IMR-90 (cell line): ENCODE results near the gene EVI5. TPM values are rescaled to one million over a fixed set of nuclear protein-coding genes. Genes with fewer than 3 reads are reported as not detected.

ENCODE experiments used
- ATAC-seq: fragments of 200-7000 bp; cut with Tn5 transposase; 2 replicates; pipeline ENCODE4 v1.9.1; 2020; ENCODE audit warnings: low read depth, mild to moderate bottlenecking, moderate library complexity
- BruUV-seq: library from RNA; stranded (reverse); fragments of 400-500 nt; replicated peaks from 2 replicates; lab custom pipeline; 2021; lab: Mats Ljungman, UMichigan
- CTCF ChIA-PET: fragments of 300-600 bp; formaldehyde crosslinking; extraction: SDS; loops from one replicate; lab custom pipeline; 2021; ENCODE audit warnings: antibody characterized with exemption; lab: Yijun Ruan, JAX
- POLR2A ChIA-PET: fragments of 300-600 bp; sonication (Branson Sonifier 250); formaldehyde crosslinking; loops from one replicate; lab custom pipeline; 2022; ENCODE audit warnings: antibody characterized with exemption; ENCODE audit not compliant: unreplicated experiment; lab: Charles Lee
- DNase-seq: peaks from one replicate; pipeline ENCODE4 v3.0.0; 2013
- H2AFZ ChIP-seq: replicated peaks from 2 replicates; pipeline ENCODE3; 2013; ENCODE audit warnings: low read length, mild to moderate bottlenecking; ENCODE audit not compliant: poor library complexity
- H2AK5ac ChIP-seq: 2 replicates; pipeline ENCODE4 v1.6.1; 2013; ENCODE audit warnings: low read depth, low read length, inconsistent platforms
- H2AK9ac ChIP-seq: replicated peaks from 2 replicates; pipeline ENCODE3; 2013; ENCODE audit warnings: mild to moderate bottlenecking, low read depth, low read length, moderate library complexity; ENCODE audit not compliant: poor library complexity
- H2BK120ac ChIP-seq: 2 replicates; pipeline ENCODE4 v1.6.1; 2013; ENCODE audit warnings: low read depth, low read length, inconsistent platforms
- H2BK15ac ChIP-seq: 3 replicates; pipeline ENCODE4 v1.6.1; 2013; ENCODE audit warnings: low read depth, low read length, inconsistent platforms
- H2BK20ac ChIP-seq: 2 replicates; pipeline ENCODE4 v1.6.1; 2013; ENCODE audit warnings: low read depth, mild to moderate bottlenecking, inconsistent platforms, low read length, moderate library complexity
- H2BK5ac ChIP-seq: 2 replicates; pipeline ENCODE4 v1.6.1; 2013; ENCODE audit warnings: mild to moderate bottlenecking, low read depth, low read length, inconsistent platforms; ENCODE audit not compliant: poor library complexity, severe bottlenecking
- H3K14ac ChIP-seq: replicated peaks from 2 replicates; pipeline ENCODE4 v1.6.1; 2013; ENCODE audit warnings: low read depth, low read length, inconsistent platforms
- H3K18ac ChIP-seq: 2 replicates; pipeline ENCODE4 v1.6.1; 2013; ENCODE audit warnings: low read depth, low read length, control low read depth
- H3K23ac ChIP-seq: 2 replicates; pipeline ENCODE4 v1.6.1; 2013; ENCODE audit warnings: low read depth, low read length, inconsistent platforms
- H3K27ac ChIP-seq: 2 replicates; pipeline ENCODE4 v1.5.1; 2013; ENCODE audit warnings: mild to moderate bottlenecking, control low read depth, low read length; ENCODE audit not compliant: insufficient read depth
- H3K27me3 ChIP-seq: 2 replicates; pipeline ENCODE4 v1.6.1; 2013; ENCODE audit warnings: low read length; ENCODE audit not compliant: control insufficient read depth, insufficient read depth
- H3K36me3 ChIP-seq: 2 replicates; pipeline ENCODE4 v1.6.1; 2013; ENCODE audit warnings: low read length, mixed read lengths; ENCODE audit not compliant: control insufficient read depth, insufficient read depth
- H3K4ac ChIP-seq: 2 replicates; pipeline ENCODE4 v1.6.1; 2013; ENCODE audit warnings: low read depth, low read length, inconsistent platforms
- H3K4me1 ChIP-seq: 2 replicates; pipeline ENCODE4 v1.6.1; 2013; ENCODE audit warnings: low read length, mixed read lengths; ENCODE audit not compliant: control insufficient read depth, insufficient read depth
- H3K4me2 ChIP-seq: 2 replicates; pipeline ENCODE4 v1.6.1; 2013; ENCODE audit warnings: low read depth, mild to moderate bottlenecking, control low read depth, low read length, moderate library complexity
- H3K4me3 ChIP-seq: 2 replicates; pipeline ENCODE4 v1.5.1; 2013; ENCODE audit warnings: low read depth, mild to moderate bottlenecking, control low read depth, low read length, moderate library complexity; ENCODE audit not compliant: insufficient read depth
- H3K56ac ChIP-seq: 2 replicates; pipeline ENCODE4 v1.6.1; 2013; ENCODE audit warnings: low read length, inconsistent platforms; ENCODE audit not compliant: insufficient read depth; ENCODE audit errors: extremely low read depth
- H3K79me1 ChIP-seq, 2 experiments: 2 replicates each; pipeline ENCODE4 v1.6.1; 2013; ENCODE audit warnings: low read length in 2 of 2, inconsistent platforms in 1 of 2, low read depth in 1 of 2
- H3K9ac ChIP-seq: 2 replicates; pipeline ENCODE4 v1.6.1; 2013; ENCODE audit warnings: low read depth, low read length, control low read depth
- H3K9me1 ChIP-seq: 2 replicates; pipeline ENCODE4 v1.6.1; 2013; ENCODE audit warnings: low read length, inconsistent platforms; ENCODE audit not compliant: insufficient read depth
- H3K9me3 ChIP-seq: 2 replicates; pipeline ENCODE4 v1.6.1; 2013; ENCODE audit warnings: low read length; ENCODE audit not compliant: control insufficient read depth, insufficient read depth
- H4K20me1 ChIP-seq: 2 replicates; pipeline ENCODE4 v1.6.1; 2013; ENCODE audit warnings: low read length, inconsistent platforms; ENCODE audit not compliant: insufficient read depth
- H4K5ac ChIP-seq: 2 replicates; pipeline ENCODE4 v1.6.1; 2013; ENCODE audit warnings: mild to moderate bottlenecking, low read depth, low read length, control low read depth
- H4K8ac ChIP-seq, 2 experiments: 2 replicates each; pipeline ENCODE4 v1.6.1; 2013; ENCODE audit warnings: low read depth in 2 of 2, low read length in 2 of 2, control low read depth in 1 of 2, inconsistent platforms in 1 of 2
- H4K91ac ChIP-seq: 2 replicates; pipeline ENCODE4 v1.6.1; 2013; ENCODE audit warnings: low read depth, low read length, inconsistent platforms; ENCODE audit not compliant: insufficient read depth
- BHLHE40 ChIP-seq: fragments of 150-350 bp; IDR thresholded peaks from 2 replicates; pipeline ENCODE4 v1.6.1; 2016; ENCODE audit warnings: mild to moderate bottlenecking, low read depth, low read length
- CEBPB ChIP-seq: IDR thresholded peaks from 2 replicates; pipeline ENCODE4 v1.6.1; 2012; ENCODE audit warnings: low read depth, low read length, improper control_type of control experiment
- CHD1 ChIP-seq: IDR thresholded peaks from 2 replicates; pipeline ENCODE4 v1.6.1; 2012; ENCODE audit warnings: low read depth, low read length, improper control_type of control experiment
- CTCF ChIP-seq: conservative IDR thresholded peaks from 2 replicates; pipeline ENCODE4 v1.5.1; 2012; ENCODE audit warnings: mild to moderate bottlenecking, low read depth, low read length, improper control_type of control experiment
- ELK1 ChIP-seq: fragments of 150-350 bp; IDR thresholded peaks from 2 replicates; pipeline ENCODE4 v1.6.1; 2016; ENCODE audit warnings: low read depth, mild to moderate bottlenecking, low read length, moderate library complexity, borderline replicate concordance
- MAFK ChIP-seq: IDR thresholded peaks from 2 replicates; pipeline ENCODE4 v1.6.1; 2012; ENCODE audit warnings: low read depth, low read length, improper control_type of control experiment
- MXI1 ChIP-seq: IDR thresholded peaks from 2 replicates; pipeline ENCODE4 v1.6.1; 2012; ENCODE audit warnings: low read depth, mild to moderate bottlenecking, low read length, moderate library complexity, borderline replicate concordance
- NFE2L2 ChIP-seq: fragments of 150-350 bp; IDR thresholded peaks from 2 replicates; pipeline ENCODE4 v1.6.1; 2016; ENCODE audit warnings: low read depth, mild to moderate bottlenecking, low read length
- POLR2A ChIP-seq: IDR thresholded peaks from 2 replicates; pipeline ENCODE4 v1.6.1; 2012; ENCODE audit warnings: mild to moderate bottlenecking, low read depth, low read length
- RCOR1 ChIP-seq: IDR thresholded peaks from 2 replicates; pipeline ENCODE4 v1.6.1; 2012; ENCODE audit warnings: mild to moderate bottlenecking, low read length, improper control_type of control experiment; ENCODE audit not compliant: insufficient replicate concordance
- RFX5 ChIP-seq: IDR thresholded peaks from 2 replicates; pipeline ENCODE4 v1.8.0; 2012; ENCODE audit warnings: low read depth, mild to moderate bottlenecking, low read length, moderate library complexity
- SMC3 ChIP-seq: fragments of 150-350 bp; IDR thresholded peaks from 2 replicates; pipeline ENCODE4 v1.6.1; 2016; ENCODE audit warnings: low read depth, mild to moderate bottlenecking, antibody characterized with exemption, low read length, moderate library complexity
- USF2 ChIP-seq: fragments of 150-350 bp; IDR thresholded peaks from 2 replicates; pipeline ENCODE4 v1.6.1; 2017; ENCODE audit warnings: mild to moderate bottlenecking, antibody characterized with exemption, low read length, low read depth
- WGBS, 2 experiments: methylation state at CpG; one replicate each; pipeline versions ENCODE4 v1.1.5 to v1.1.7; 2013; ENCODE audit warnings: missing lambda C conversion rate in 2 of 2; ENCODE audit not compliant: insufficient read length in 1 of 2; ENCODE audit errors: extremely low coverage in 2 of 2; 5-methylcytosine and 5-hydroxymethylcytosine counted together
- dilution Hi-C: fragments of 300-500 bp; cut with HindIII; formaldehyde crosslinking; loops from one replicate; pipeline ENCODE4 v1.14.3; 2018; ENCODE audit warnings: low sequenced_read_pairs; ENCODE audit not compliant: unreplicated experiment
- in situ Hi-C: fragments of 300-500 bp; cut with MboI; formaldehyde crosslinking; loops from 3 replicates; pipeline ENCODE4 v1.14.3; 2019; ENCODE audit warnings: low sequenced_read_pairs, inconsistent platforms, mixed read lengths
- intact Hi-C: fragments of 100-400 bp; cut with micrococcal nuclease; formaldehyde crosslinking; loops from 2 replicates; pipeline ENCODE4 v1.10.0; 2022
- polyA plus RNA-seq, 3 experiments: library from polyadenylated mRNA; depleted of rRNA; stranded (reverse); fragments of >200 nt; gene quantifications; 2 replicates each; pipeline ENCODE4 v1.2.3, GENCODE V29; 2012; ENCODE audit warnings: low replicate concordance in 1 of 3
- total RNA-seq: library from RNA; depleted of rRNA; stranded (reverse); fragments of >200 nt; gene quantifications from 2 replicates; pipeline ENCODE4 v1.2.3, GENCODE V29; 2012

Gene EVI5
- total and polyA plus RNA-seq, 2 of the 4 experiments (the other 2 are of a cell fraction) = 13.9 to 26.9 TPM

GRCh38 chr1:92711473-92712165, 73.3 kb downstream of the EVI5 start:
- POLR2A ChIA-PET = no interaction called here
- H3K18ac ChIP-seq = peak overlapping the region; percentile 68; the same call in 1 of the 2 replicates
- H3K4me1 ChIP-seq = peaks cover 5% of the 10 kb centered on the region
- BruUV-seq = no TSS peak
- no peaks in the 10 kb centered on the region for H3K27me3 ChIP-seq
- peaks cover 16 to 31% of the 10 kb centered on the region in 2 experiments; a peak in 3 of 4 replicates for H3K79me1 ChIP-seq
- dilution Hi-C loops (no loop called here), intact Hi-C loops (no loop called here), in situ Hi-C loops (no loop called here)
- no peak overlapping the region for H4K8ac ChIP-seq
- no peak for DNase-seq
- H3K9me1 ChIP-seq = peaks cover 4% of the 10 kb centered on the region; the same call in 1 of the 2 replicates
- H2BK120ac ChIP-seq = no peak overlapping the region
- no peak overlapping the region for H2BK20ac ChIP-seq
- 14% methylated on average over 1 of the region's 6 CpGs; no CpG with 5 or more reads in 1 of the 2 experiments for WGBS, 2 experiments
- no peak overlapping the region for H3K4me2 ChIP-seq
- H3K4ac ChIP-seq = no peak overlapping the region
- H2BK5ac ChIP-seq = no peak overlapping the region
- H3K9ac ChIP-seq = no peak overlapping the region
- H4K20me1 ChIP-seq = peaks cover 6% of the 10 kb centered on the region; the same call in 1 of the 2 replicates
- no peak overlapping the region for H2AFZ ChIP-seq
- H3K9me3 ChIP-seq = no peaks in the 10 kb centered on the region
- TF ChIP-seq RFX5 (no peak), CHD1 (no peak), RCOR1 (no peak), NFE2L2 (no peak), SMC3 (no peak), MAFK (no peak), ELK1 (no peak), USF2 (no peak), MXI1 (no peak), BHLHE40 (no peak), CEBPB (no peak), CTCF (no peak), POLR2A (no peak)
- H2AK5ac ChIP-seq = no peak overlapping the region
- H3K36me3 ChIP-seq = no peaks in the 10 kb centered on the region
- no peak overlapping the region for H4K5ac ChIP-seq
- no peak overlapping the region for H3K14ac ChIP-seq
- H2AK9ac ChIP-seq = no peak overlapping the region
- H3K56ac ChIP-seq = no peak overlapping the region
- no peak overlapping the region for H3K23ac ChIP-seq
- H4K91ac ChIP-seq = no peak overlapping the region
- H3K27ac ChIP-seq = no peak overlapping the region
- H3K4me3 ChIP-seq = no peak overlapping the region
- CTCF ChIA-PET = no interaction called here
- no peak overlapping the region for H2BK15ac ChIP-seq
- ATAC-seq = no peak
